Skeletal muscle satellite cell (primary cell): Measurements from ENCODE around the gene GNG4.
"Not testable (repeated sequence)": the region's sequence is repeated elsewhere in the genome, so short reads cannot be mapped to it uniquely, and the experiment has no call there.

Experiments
- H3K27me3 ChIP-seq: 2 replicates; pipeline ENCODE4 v1.7.0; 2013; ENCODE audit warnings: low read length; ENCODE audit not compliant: control insufficient read depth, insufficient read depth
- H3K36me3 ChIP-seq: 2 replicates; pipeline ENCODE4 v1.7.0; 2013; ENCODE audit warnings: mild to moderate bottlenecking, control low read depth, low read length; ENCODE audit not compliant: insufficient read depth
- H3K4me1 ChIP-seq: 2 replicates; pipeline ENCODE4 v1.7.0; 2013; ENCODE audit warnings: low read length; ENCODE audit not compliant: control insufficient read depth, insufficient read depth
- H3K4me2 ChIP-seq: 2 replicates; pipeline ENCODE4 v1.7.0; 2013; ENCODE audit warnings: mild to moderate bottlenecking, low read length
- H3K4me3 ChIP-seq: 2 replicates; pipeline ENCODE4 v1.7.0; 2013; ENCODE audit warnings: low read length
- H3K9ac ChIP-seq: 2 replicates; pipeline ENCODE4 v1.7.0; 2013; ENCODE audit warnings: mild to moderate bottlenecking, low read depth, low read length, moderate library complexity
- H3K9me3 ChIP-seq: replicated peaks from 2 replicates; pipeline ENCODE4 v1.7.0; 2013; ENCODE audit warnings: mild to moderate bottlenecking, control low read depth, low read length

GNG4 gene

DNA sequence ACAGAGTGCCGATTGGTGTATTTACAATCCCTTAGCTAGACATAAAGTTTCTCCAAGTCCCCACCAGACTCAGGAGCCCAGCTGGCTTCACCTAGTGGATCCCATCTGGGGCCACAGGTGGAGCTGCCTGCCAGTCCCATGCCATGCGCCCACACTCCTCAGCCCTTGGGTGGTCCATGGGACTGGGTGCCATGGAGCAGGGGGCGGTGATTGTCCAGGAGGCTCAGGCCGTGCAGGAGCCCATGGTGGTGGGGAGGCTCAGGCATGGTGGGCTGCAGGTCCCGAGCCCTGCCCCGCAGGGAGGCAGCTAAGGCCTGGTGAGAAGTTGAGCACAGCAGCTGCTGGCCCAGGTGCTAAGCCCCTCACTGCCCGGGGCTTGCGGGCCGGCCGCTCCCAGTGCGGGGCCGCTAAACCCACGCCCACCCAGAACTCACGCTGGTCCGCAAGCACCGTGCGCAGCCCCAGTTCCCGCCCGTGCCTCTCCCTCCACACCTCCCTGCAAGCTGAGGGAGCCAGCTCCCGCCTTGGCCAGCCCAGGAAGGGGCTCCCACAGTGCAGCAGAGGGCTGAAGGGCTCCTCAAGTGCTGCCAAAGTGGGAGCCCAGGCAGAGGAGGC, 55.2 kb downstream of the GNG4 start:
- H3K9ac ChIP-seq, H3K9me3 ChIP-seq, H3K36me3 ChIP-seq, H3K4me3 ChIP-seq, H3K27me3 ChIP-seq, H3K4me1 ChIP-seq, H3K4me2 ChIP-seq: not testable (repeated sequence)

DNA sequence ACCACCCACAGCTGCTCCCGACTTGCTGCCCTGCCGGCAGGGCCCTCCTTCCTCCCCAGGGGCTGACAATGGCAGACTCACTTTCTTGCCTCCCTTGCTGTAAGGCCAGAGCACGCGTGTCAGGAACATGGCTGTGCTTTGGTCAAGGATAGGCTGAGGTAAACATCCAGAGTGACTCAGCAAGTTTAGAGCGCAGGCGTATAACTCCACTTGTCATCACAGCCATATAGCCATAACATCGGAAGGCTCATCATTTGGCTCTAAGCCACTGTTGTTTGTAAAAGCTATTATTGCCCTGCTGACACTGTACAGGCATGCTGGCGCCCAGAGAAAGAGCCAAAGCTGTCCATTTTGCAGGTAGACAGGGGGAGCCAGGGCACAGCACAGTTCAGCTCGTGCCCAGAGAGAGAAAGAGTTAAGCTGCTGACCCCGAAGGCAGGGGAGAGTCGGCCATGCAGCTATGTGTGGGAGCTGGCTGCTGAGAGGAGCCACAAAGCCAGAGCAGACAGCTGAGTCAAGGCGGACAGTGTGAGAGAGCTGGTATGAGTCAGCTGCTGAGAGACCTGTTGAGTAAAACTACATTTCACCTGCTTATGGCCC, 60.6 kb downstream of the GNG4 start:
- H3K4me1 ChIP-seq = no peaks in the 10 kb centered on the region
- H3K4me3 ChIP-seq = no peak overlapping the region
- peak overlapping the region; percentile 11 for H3K4me2 ChIP-seq
- H3K36me3 ChIP-seq = no peaks in the 10 kb centered on the region
- H3K9ac ChIP-seq = no peak overlapping the region
- H3K9me3 ChIP-seq = no peaks in the 10 kb centered on the region
- H3K27me3 ChIP-seq = peaks cover 15% of the 10 kb centered on the region

DNA sequence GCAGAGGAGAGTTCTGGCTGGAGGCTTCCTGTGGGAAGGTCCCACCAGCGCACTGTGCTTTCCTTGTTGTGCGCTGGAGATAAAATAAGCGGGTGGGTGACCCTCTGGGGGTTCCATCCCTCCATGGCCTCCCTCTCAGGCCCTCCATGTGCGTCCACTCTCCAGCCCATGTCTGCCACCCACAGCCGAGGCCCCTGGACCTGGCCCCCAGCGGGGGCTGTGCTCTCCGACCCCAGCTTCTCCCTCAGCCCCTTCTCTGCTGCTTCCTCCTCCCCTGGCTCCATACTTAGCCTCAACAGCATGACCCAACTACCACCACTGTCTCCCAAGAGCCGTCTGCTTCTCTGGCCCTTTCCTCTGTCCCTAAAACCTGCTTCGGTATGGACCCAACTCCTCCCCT, 61.4 kb downstream of the GNG4 start:
- no peaks in the 10 kb centered on the region for H3K9me3 ChIP-seq
- no peak overlapping the region for H3K4me2 ChIP-seq
- no peaks in the 10 kb centered on the region for H3K36me3 ChIP-seq
- no peak overlapping the region for H3K4me3 ChIP-seq
- no peaks in the 10 kb centered on the region for H3K4me1 ChIP-seq
- peaks cover 23% of the 10 kb centered on the region for H3K27me3 ChIP-seq
- no peak overlapping the region for H3K9ac ChIP-seq

DNA sequence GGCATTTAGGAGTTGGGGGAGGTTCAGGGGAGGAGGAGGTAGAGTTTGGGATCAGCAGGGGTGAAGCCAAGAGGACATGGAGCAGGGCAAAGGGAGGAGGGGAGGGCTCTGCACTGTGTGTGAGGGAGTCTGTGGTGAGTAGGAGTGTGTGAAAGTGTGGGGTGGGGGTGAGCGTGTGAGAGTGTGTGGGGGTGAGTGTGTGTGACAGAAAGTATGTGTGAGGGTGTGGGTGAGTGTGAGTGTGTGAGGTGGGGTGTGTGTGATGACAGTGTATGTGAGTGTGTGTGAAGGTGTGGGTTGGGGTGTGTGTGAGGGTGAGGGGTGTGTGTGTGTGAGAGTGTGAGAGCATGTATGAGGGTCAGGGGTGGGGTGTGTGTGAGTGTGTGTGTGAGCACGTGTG, 62.6 kb downstream of the GNG4 start:
- H3K4me3 ChIP-seq = no peak overlapping the region
- H3K9me3 ChIP-seq = no peaks in the 10 kb centered on the region
- H3K9ac ChIP-seq = no peak overlapping the region
- no peak overlapping the region for H3K4me2 ChIP-seq
- H3K27me3 ChIP-seq = peaks cover 28% of the 10 kb centered on the region
- H3K36me3 ChIP-seq = no peaks in the 10 kb centered on the region
- no peaks in the 10 kb centered on the region for H3K4me1 ChIP-seq

DNA sequence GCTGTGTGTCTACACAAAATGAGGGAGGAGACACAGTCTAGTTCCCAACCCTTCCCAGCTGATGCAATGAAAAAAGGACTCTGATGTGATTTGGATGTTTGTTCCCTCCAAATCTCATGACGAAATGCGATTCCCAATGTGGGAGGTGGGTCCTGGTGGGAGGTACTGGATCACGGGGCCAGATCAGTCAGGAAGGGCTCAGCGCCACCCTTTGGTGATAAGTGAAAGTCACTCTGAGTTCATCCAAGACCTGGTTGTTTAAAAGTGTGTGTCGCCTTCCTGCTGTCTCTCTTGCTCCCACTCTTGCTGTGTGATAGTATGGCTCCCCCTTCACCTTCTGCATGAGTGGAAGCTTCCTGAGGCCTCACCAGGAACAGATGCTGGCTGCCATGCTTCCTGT, 63.2 kb downstream of the GNG4 start:
- no peaks in the 10 kb centered on the region for H3K4me1 ChIP-seq
- H3K4me2 ChIP-seq = no peak overlapping the region
- H3K9me3 ChIP-seq = no peaks in the 10 kb centered on the region
- H3K27me3 ChIP-seq = peaks cover 30% of the 10 kb centered on the region
- no peak overlapping the region for H3K9ac ChIP-seq
- H3K4me3 ChIP-seq = no peak overlapping the region
- no peaks in the 10 kb centered on the region for H3K36me3 ChIP-seq

DNA sequence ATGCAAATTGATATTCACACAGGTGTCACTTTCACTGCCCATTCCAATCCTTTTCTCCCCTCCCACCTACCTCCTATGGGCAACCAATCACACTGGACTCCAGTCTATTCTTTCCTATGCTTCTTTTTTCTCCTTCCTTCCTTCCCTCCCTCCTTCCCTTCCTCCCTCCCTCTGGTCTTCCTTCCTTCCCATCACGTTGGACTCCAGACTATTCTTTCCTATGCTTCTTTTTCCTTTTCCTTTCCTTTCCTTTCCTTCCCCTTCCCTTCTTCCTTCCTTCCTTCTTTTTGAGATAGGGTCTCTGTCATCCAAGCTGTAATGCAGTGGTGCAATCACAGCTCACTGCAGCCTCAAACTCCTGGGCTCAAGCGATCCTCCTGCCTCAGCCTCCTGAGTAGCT, 64.6 kb downstream of the GNG4 start:
- Histone ChIP-seq H3K9ac (no peak overlapping the region), H3K36me3 (no peaks in the 10 kb centered on the region), H3K9me3 (no peaks in the 10 kb centered on the region), H3K4me3 (no peak overlapping the region), H3K4me2 (no peak overlapping the region), H3K4me1 (no peaks in the 10 kb centered on the region), H3K27me3 (peaks cover 25% of the 10 kb centered on the region)

DNA sequence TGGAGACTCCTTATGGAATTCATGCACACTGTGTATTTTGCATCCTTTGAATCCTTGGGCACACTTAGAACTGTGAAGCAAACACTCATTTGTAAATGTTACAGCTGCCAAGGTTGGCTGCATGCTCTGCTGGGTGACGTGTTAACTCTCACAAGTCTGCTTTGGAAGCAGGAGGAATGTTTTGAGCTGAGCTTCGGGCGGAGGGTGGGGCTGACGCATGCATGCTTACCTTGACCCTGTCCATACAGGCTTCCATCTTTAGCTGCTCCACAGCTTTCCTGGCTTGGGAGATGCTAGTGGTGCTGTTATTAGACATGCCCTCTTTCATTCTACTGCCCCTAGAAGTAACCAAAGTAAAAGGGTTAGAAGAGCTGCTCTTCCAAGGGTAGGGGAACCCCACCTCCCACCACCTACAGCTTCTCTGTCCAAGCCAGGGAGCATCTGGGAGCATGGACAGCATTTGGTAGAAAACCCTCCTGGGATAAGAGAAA, 66.0 kb downstream of the GNG4 start:
- Histone ChIP-seq H3K27me3 (peaks cover 25% of the 10 kb centered on the region), H3K36me3 (no peaks in the 10 kb centered on the region), H3K4me1 (no peaks in the 10 kb centered on the region), H3K9ac (no peak overlapping the region), H3K4me2 (no peak overlapping the region), H3K9me3 (no peaks in the 10 kb centered on the region), H3K4me3 (no peak overlapping the region)

DNA sequence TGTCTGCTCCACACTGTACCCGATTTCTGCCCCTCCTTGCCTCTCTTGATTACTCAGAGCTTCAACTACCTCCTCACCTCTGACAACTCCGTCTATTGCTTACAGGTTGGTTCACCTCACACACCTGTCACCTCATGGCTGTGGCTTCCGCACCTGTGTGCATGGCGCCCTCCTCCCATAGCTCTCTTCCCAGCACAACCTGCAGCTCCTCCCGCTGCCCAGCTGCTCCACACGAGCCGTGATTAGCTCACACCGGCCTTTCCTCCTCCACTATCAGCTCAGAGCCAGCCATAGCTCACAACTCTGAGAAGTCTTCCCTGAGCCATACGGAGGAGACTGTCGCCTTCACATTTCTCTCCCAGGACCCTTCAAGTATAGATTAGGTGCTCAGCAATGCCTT, 67.5 kb downstream of the GNG4 start:
- H3K4me3 ChIP-seq = no peak overlapping the region
- peaks cover 25% of the 10 kb centered on the region for H3K27me3 ChIP-seq
- H3K4me2 ChIP-seq = no peak overlapping the region
- H3K9me3 ChIP-seq = no peaks in the 10 kb centered on the region
- H3K4me1 ChIP-seq = no peaks in the 10 kb centered on the region
- H3K9ac ChIP-seq = no peak overlapping the region
- H3K36me3 ChIP-seq = no peaks in the 10 kb centered on the region

DNA sequence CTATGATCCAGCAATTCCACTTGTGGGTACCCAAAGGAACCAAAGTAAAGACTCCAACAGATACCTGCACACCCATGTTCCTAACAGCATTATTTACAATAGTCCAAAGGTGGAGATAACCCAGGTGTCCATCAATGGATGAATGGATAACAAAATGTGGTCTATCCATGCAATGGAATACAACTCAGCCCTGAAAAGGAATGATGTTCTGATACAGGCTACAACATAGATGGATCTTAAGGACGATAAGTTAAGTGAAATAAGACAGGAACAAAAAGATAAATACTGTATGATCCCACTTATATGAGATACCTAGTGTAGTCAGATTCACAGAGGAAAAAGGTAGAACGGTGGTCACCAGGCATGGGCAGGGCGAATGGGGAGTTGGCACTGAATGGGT, 69.7 kb downstream of the GNG4 start:
- no peaks in the 10 kb centered on the region for H3K9me3 ChIP-seq
- H3K27me3 ChIP-seq = peaks cover 25% of the 10 kb centered on the region
- H3K4me1 ChIP-seq = no peaks in the 10 kb centered on the region
- no peak overlapping the region for H3K4me2 ChIP-seq
- H3K4me3 ChIP-seq = no peak overlapping the region
- H3K9ac ChIP-seq = no peak overlapping the region
- no peaks in the 10 kb centered on the region for H3K36me3 ChIP-seq

DNA sequence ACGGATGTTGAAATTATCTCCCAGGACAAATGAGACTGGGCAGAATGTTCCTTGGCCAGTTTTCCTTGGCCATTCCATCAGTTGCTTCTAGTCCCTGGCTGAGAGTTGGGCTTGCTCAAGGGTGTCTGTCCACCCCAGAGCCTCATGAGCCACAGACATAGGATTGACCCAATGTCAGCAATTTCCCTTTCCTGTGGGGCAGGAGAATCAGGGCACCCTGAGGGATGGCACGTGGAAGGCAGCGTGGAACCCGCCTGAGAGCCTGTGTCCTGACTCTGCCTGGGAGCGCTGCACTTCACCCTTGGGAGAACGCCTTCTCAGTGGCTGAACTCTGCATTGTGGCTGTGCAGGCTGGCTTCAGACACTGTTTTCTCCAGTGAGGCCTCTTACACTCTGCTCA, 74.0 kb downstream of the GNG4 start:
- no peak overlapping the region for H3K4me3 ChIP-seq
- H3K4me2 ChIP-seq = no peak overlapping the region
- H3K9me3 ChIP-seq = no peaks in the 10 kb centered on the region
- no peak overlapping the region for H3K9ac ChIP-seq
- no peaks in the 10 kb centered on the region for H3K36me3 ChIP-seq
- no peaks in the 10 kb centered on the region for H3K27me3 ChIP-seq
- H3K4me1 ChIP-seq = no peaks in the 10 kb centered on the region

DNA sequence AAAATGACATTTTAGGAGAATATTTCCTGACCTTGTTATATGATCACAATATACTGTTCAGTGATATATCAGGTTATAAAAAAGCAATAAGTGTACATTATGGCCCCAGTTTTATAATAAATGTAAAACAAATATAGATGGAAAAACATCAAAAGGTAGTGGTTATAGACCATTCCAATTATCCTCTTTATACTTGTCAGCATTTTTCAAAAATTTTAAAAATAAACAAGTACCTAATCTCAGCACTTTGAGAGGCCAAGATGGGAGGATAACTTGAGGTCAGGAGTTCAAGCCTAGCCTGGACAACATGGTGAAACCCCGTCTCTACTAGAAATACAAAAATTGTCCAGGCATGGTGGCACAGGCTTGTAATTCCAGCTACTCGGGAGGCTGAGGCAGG, 75.7 kb downstream of the GNG4 start:
- Histone ChIP-seq H3K9me3 (no peaks in the 10 kb centered on the region), H3K4me1 (no peaks in the 10 kb centered on the region), H3K27me3 (no peaks in the 10 kb centered on the region), H3K9ac (no peak overlapping the region), H3K36me3 (no peaks in the 10 kb centered on the region), H3K4me3 (no peak overlapping the region), H3K4me2 (no peak overlapping the region)

DNA sequence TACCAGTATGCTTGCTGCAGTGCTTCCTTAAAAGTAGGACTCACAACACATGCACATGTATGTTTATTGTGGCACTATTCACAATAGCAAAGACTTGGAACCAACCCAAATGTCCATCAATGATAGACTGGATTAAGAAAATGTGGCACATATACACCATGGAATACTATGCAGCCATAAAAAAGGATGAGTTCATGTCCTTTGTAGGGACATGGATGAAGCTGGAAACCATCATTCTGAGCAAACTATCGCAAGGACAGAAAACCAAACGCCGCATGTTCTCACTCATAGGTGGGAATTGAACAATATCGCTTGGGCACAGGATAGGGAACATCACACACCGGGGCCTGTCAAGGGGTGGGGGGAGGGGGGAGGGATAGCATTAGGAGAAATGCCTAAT, 76.6 kb downstream of the GNG4 start:
- not testable (repeated sequence) for H3K4me1 ChIP-seq, H3K36me3 ChIP-seq, H3K4me2 ChIP-seq, H3K9ac ChIP-seq, H3K27me3 ChIP-seq, H3K4me3 ChIP-seq, H3K9me3 ChIP-seq
